ENCODE data around the gene PLEKHA4.

- TF ChIP-seq CTCF (IDR thresholded peaks at IDR 0.05) = no peak
- TF ChIP-seq POLR2A (IDR thresholded peaks at IDR 0.05) = no peak
- TF ChIP-seq EP300 (IDR thresholded peaks at IDR 0.05; ENCODE audit: low read depth) = no peak
These were observed 68.8 kb downstream of the PLEKHA4 start for GRCh38 chr19:48799358-48800300.

Measured in transverse colon (tissue), 3 donors.